KMS-11 (cell line): ENCODE results near the gene TMEM40.
"Not testable (repeated sequence)": the region's sequence is repeated elsewhere in the genome, so short reads cannot be mapped to it uniquely, and the experiment has no call there.

Experiments
- H2AFZ ChIP-seq: fragments of 200-600 bp; sonication (generic); 2 replicates; pipeline ENCODE4 v1.6.1; 2016; ENCODE audit warnings: antibody characterized with exemption, mixed run types, low read depth
- H3K27ac ChIP-seq: fragments of 200-600 bp; sonication (generic); 2 replicates; pipeline ENCODE4 v1.6.1; 2016; ENCODE audit warnings: mild to moderate bottlenecking, mixed run types
- H3K27me3 ChIP-seq: fragments of 200-600 bp; sonication (generic); 2 replicates; pipeline ENCODE4 v1.6.1; 2017; ENCODE audit warnings: mild to moderate bottlenecking, low read depth, mixed run types, moderate library complexity; ENCODE audit not compliant: insufficient read depth
- H3K36me3 ChIP-seq: fragments of 200-600 bp; sonication (generic); 2 replicates; pipeline ENCODE4 v1.6.1; 2017; ENCODE audit warnings: mild to moderate bottlenecking, mixed run types; ENCODE audit not compliant: insufficient read depth
- H3K4me1 ChIP-seq: fragments of 200-600 bp; sonication (generic); 2 replicates; pipeline ENCODE4 v1.6.1; 2016; ENCODE audit warnings: mild to moderate bottlenecking, low read depth, mixed run types; ENCODE audit not compliant: poor library complexity, severe bottlenecking
- H3K4me2 ChIP-seq: fragments of 200-600 bp; sonication (generic); 2 replicates; pipeline ENCODE4 v1.7.0; 2016; ENCODE audit warnings: mild to moderate bottlenecking, mixed run types
- H3K4me3 ChIP-seq: fragments of 200-600 bp; sonication (generic); IDR thresholded peaks from 2 replicates; pipeline ENCODE4 v1.6.1; 2017; ENCODE audit warnings: low read depth, low read length, mixed read lengths; ENCODE audit not compliant: insufficient read depth
- H3K79me2 ChIP-seq: fragments of 200-600 bp; sonication (generic); 2 replicates; pipeline ENCODE4 v1.6.1; 2016; ENCODE audit warnings: low read depth, mixed run types; ENCODE audit not compliant: insufficient read depth
- H3K9ac ChIP-seq: fragments of 200-600 bp; sonication (generic); 2 replicates; pipeline ENCODE4 v1.6.1; 2016; ENCODE audit warnings: mild to moderate bottlenecking, mixed run types
- H4K20me1 ChIP-seq: fragments of 200-600 bp; sonication (generic); 2 replicates; pipeline ENCODE4 v1.6.1; 2016; ENCODE audit warnings: mild to moderate bottlenecking, mixed run types; ENCODE audit not compliant: insufficient read depth
- TF ChIP-seq, protein P1 (sequence below): fragments of 200-600 bp; sonication (generic); conservative IDR thresholded peaks from 2 replicates; pipeline ENCODE4 v1.6.1; 2017; ENCODE audit warnings: low read depth, mild to moderate bottlenecking, antibody characterized with exemption, low read length, moderate library complexity, mixed read lengths

Gene TMEM40

DNA sequence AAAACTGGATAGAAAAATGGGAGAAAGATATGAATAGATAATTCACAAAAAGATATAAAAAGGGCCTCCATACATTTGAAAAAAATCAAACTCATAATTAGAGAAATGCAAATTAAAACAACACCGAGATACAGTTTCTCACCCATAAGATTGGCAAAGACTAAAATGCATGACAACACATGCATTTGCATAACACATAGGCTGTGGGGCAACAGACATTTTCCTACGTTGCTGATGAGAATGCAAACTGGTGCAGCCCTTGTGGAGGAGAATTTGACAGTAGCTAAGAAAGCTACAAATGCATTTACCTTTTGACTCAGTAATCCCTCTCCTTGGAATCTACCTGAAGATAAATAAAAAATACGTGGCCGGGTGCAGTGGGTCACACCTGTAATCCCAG, 26.0 kb upstream of the TMEM40 start:
- H4K20me1 ChIP-seq = no peaks in the 10 kb centered on the region
- no peaks in the 10 kb centered on the region for H3K36me3 ChIP-seq
- no peak overlapping the region for H3K9ac ChIP-seq
- H2AFZ ChIP-seq = no peak overlapping the region
- no peaks in the 10 kb centered on the region for H3K4me1 ChIP-seq
- no peaks in the 10 kb centered on the region for H3K27me3 ChIP-seq
- TF ChIP-seq, protein P1, sequence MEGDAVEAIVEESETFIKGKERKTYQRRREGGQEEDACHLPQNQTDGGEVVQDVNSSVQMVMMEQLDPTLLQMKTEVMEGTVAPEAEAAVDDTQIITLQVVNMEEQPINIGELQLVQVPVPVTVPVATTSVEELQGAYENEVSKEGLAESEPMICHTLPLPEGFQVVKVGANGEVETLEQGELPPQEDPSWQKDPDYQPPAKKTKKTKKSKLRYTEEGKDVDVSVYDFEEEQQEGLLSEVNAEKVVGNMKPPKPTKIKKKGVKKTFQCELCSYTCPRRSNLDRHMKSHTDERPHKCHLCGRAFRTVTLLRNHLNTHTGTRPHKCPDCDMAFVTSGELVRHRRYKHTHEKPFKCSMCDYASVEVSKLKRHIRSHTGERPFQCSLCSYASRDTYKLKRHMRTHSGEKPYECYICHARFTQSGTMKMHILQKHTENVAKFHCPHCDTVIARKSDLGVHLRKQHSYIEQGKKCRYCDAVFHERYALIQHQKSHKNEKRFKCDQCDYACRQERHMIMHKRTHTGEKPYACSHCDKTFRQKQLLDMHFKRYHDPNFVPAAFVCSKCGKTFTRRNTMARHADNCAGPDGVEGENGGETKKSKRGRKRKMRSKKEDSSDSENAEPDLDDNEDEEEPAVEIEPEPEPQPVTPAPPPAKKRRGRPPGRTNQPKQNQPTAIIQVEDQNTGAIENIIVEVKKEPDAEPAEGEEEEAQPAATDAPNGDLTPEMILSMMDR = no peak
- no peak overlapping the region for H3K4me3 ChIP-seq
- no peak overlapping the region for H3K27ac ChIP-seq
- H3K79me2 ChIP-seq = no peaks in the 10 kb centered on the region
- H3K4me2 ChIP-seq = no peak overlapping the region

DNA sequence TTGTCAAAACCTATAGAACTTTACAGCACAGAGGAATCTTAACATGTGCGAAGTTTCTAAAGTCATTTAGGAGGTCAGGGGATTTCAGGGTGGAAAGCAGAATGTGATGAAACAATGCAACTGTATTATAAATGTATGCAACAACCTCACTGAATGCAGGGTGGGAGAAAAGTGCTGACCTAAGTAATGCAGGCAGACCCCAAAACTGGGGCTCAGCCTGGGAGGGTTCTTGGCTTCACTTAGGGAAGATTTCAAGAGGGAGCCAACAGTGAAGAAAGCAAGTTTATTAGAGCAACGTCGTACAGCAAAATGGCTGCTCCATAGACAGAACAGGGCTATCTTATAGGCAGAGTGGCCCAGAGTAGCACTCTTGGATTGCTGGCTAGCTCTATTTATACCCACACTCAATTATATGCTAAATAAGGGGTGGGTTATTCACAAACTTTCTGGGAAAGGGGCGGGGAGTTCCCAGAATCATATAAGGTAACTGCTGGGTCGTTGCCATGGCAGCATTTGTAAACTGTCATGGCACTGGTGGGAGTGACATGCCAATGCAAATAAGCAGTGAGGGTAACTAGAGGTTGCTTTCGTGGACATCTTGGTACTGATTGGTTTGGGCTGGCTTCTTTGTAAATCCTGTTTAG, 23.2 kb upstream of the TMEM40 start:
- Histone ChIP-seq H3K4me1 (no peaks in the 10 kb centered on the region), H3K4me2 (no peak overlapping the region), H3K27me3 (no peaks in the 10 kb centered on the region), H3K9ac (no peak overlapping the region), H2AFZ (no peak overlapping the region), H3K79me2 (no peaks in the 10 kb centered on the region), H3K27ac (no peak overlapping the region), H4K20me1 (no peaks in the 10 kb centered on the region), H3K4me3 (no peak overlapping the region), H3K36me3 (no peaks in the 10 kb centered on the region)
- TF ChIP-seq, protein P1 = no peak

DNA sequence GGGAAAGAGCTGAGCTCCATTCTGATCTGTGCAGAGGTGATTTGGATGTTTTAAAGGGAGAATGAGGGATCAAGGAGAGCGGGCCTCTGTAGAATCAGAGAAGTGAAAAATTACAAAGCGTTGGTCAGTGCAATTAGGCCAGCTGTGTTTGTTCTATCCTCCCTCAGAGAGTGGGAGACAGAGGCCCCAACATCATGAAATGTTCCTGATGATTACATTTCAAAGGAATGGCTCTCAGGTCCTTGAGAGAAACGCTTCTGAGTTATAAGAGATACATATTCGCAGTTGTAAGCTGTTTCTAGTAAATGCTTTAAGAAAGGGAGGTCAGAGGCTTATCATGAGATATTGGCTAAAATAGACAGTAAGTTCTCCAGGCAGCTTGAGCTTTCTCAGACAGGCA, 21.7 kb upstream of the TMEM40 start:
- no peak overlapping the region for H3K9ac ChIP-seq
- TF ChIP-seq, protein P1 = no peak
- H3K79me2 ChIP-seq = no peaks in the 10 kb centered on the region
- no peak overlapping the region for H3K4me2 ChIP-seq
- H3K4me3 ChIP-seq = no peak overlapping the region
- no peaks in the 10 kb centered on the region for H3K4me1 ChIP-seq
- no peak overlapping the region for H2AFZ ChIP-seq
- H3K27me3 ChIP-seq = no peaks in the 10 kb centered on the region
- no peaks in the 10 kb centered on the region for H3K36me3 ChIP-seq
- H4K20me1 ChIP-seq = no peaks in the 10 kb centered on the region
- no peak overlapping the region for H3K27ac ChIP-seq

DNA sequence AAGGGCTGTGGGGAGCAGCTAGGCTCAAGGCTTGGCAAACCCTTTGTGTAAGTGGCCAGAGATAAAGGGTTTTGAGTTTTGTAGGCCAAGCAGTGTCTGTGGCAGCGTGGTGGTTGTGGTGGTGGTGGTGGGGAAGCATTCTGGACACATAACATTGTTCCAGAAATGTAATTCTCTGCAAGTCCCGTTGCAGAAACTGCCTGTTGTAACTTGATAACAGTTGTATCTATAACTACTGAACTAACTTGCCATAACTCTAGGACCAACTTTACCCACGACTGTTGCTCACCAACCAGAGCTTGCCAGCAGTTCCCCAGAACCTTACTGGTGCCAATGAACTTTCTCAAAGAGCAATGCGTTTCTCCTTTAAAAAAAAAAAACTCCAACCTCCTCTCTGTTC, 18.1 kb upstream of the TMEM40 start:
- H3K27ac ChIP-seq = no peak overlapping the region
- H3K27me3 ChIP-seq = no peaks in the 10 kb centered on the region
- H4K20me1 ChIP-seq = no peaks in the 10 kb centered on the region
- H3K9ac ChIP-seq = no peak overlapping the region
- no peak overlapping the region for H3K4me2 ChIP-seq
- H2AFZ ChIP-seq = no peak overlapping the region
- no peaks in the 10 kb centered on the region for H3K36me3 ChIP-seq
- H3K4me3 ChIP-seq = no peak overlapping the region
- TF ChIP-seq, protein P1 = no peak
- no peaks in the 10 kb centered on the region for H3K79me2 ChIP-seq
- H3K4me1 ChIP-seq = no peaks in the 10 kb centered on the region

DNA sequence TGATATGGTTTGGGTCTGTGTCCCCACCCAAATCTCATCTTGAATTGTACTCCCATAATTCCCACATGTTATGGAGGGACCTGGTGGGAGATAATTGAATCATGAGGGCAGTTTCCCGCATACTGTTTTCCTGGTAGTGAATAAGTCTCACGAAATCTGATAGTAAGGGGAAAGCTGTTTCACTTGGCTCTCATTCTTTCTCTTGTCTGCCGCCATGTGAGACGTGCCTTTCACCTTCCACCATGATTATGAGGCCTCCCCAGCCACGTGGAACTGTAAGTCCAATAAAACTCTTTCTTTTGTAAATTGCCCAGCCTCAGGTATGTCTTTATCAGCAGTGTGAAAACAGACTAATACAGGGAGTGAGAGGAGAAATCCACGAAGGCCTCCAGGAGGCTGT, 16.9 kb upstream of the TMEM40 start:
- not testable (repeated sequence) for H3K9ac ChIP-seq, H4K20me1 ChIP-seq, H3K79me2 ChIP-seq, H3K4me1 ChIP-seq, H3K27me3 ChIP-seq, H3K27ac ChIP-seq, H3K4me3 ChIP-seq, H3K4me2 ChIP-seq, H3K36me3 ChIP-seq, H2AFZ ChIP-seq
